ENCODE data around the gene ACVRL1. TPM values are rescaled to one million over a fixed set of nuclear protein-coding genes. Genes with fewer than 3 reads are reported as not detected.

The ACVRL1 gene
- total RNA-seq, 4 donors from 2014 or later: 81.4 to 271 (median 124) TPM

DNA sequence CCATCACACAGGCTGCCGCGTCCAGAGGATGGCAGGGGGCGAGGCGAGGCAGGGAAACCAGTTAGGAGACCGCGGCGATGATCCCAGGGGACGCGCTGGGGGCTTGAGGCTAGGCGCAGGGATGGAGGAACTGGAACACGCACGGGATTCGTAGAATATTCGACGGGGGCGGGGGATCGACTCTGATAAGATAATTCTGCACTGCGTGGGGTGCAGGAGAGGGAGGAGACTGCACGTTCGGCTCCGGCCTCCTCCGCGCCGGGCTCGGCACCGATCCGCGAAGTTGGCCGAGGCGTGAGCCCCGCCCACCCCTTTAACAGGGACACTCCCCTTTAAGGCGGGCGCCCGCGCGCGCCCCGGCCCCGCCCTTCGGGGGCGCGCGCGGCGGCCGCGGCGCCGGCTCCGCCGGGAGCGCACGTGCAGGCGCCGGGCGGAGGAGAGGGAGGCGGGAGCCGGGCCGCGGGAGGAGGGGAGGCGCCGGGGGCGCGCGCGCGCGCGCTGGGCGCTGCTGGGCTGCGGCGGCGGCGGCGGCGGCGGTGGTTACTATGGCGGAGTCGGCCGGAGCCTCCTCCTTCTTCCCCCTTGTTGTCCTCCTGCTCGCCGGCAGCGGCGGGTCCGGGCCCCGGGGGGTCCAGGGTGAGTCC, 44.0 kb downstream of the ACVRL1 start, which contains the start of gene ACVR1B:
Gene ACVR1B (plus strand): TSS at position 501 of the 644 bp plus-strand sequence. CDS start 45 bp downstream, at position 546.
- TF ChIP-seq, protein P1, sequence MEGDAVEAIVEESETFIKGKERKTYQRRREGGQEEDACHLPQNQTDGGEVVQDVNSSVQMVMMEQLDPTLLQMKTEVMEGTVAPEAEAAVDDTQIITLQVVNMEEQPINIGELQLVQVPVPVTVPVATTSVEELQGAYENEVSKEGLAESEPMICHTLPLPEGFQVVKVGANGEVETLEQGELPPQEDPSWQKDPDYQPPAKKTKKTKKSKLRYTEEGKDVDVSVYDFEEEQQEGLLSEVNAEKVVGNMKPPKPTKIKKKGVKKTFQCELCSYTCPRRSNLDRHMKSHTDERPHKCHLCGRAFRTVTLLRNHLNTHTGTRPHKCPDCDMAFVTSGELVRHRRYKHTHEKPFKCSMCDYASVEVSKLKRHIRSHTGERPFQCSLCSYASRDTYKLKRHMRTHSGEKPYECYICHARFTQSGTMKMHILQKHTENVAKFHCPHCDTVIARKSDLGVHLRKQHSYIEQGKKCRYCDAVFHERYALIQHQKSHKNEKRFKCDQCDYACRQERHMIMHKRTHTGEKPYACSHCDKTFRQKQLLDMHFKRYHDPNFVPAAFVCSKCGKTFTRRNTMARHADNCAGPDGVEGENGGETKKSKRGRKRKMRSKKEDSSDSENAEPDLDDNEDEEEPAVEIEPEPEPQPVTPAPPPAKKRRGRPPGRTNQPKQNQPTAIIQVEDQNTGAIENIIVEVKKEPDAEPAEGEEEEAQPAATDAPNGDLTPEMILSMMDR (IDR thresholded peaks at IDR 0.05; ENCODE audit: low read depth): no peak

DNA sequence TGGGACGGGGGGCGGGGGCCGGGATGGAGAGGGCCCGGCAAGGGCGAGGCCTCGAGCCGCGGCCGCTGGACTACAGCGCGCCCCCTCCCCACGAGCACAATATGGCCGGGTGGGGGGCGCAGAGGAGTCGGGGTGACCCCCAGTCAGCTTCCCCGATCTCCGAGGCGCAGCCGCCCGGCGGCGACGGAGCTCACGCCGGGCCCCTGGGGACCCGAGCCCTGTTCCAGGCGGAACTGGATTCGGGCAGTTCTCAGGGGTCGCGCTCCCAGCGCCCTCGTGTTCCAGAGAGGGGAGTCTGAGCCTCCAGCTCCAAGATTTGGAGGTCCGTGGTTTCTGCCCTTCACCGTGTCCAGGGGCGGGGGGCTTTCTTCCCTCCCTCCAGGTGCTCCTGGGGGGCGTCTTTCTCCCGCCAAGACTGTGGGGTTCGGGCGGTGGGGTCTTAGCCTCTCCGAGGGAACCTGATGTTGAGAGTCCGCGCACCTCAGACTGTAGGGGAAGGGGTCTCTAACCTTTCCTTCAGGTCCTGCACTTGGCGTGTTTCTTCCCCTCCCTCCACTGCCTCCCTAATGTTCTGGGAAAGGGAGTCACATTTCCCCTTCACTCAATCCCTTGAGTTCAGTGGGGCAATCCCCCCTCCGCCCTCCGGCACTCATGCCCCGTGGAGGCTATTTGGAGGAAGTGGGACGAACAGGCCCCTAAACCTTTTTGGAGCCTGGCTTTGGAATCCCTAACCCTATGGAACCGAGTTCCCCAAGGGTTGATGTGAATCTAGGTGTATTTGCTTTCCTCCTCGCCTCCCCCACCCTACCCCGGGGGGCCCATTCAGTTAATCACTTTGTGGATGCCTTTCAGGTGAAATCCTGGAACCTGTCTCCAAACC, 44.8 kb downstream of the ACVRL1 start:
- TF ChIP-seq, protein P1 (IDR thresholded peaks at IDR 0.05; ENCODE audit: low read depth): no peak

DNA sequence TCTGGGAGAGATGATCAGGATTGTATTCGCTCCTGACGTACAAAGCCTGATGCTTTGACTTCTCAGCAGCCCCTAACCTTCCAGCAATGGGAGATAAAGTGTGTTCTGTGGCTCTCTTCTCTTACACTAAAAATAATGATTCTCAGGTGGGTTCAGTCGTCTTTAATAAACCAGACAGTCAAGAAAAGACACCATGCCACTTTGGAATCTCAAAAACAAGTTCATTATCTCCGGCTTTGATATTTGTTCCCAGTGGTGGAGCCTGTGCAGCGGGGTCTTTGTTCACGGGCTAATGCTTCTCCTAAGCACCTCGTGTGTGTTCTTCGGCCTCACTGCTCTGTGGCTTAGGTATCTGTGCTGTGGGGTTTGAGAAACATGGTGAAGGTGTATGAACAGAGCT, 45.8 kb downstream of the ACVRL1 start:
- TF ChIP-seq, protein P1 (IDR thresholded peaks at IDR 0.05; ENCODE audit: low read depth): no peak

DNA sequence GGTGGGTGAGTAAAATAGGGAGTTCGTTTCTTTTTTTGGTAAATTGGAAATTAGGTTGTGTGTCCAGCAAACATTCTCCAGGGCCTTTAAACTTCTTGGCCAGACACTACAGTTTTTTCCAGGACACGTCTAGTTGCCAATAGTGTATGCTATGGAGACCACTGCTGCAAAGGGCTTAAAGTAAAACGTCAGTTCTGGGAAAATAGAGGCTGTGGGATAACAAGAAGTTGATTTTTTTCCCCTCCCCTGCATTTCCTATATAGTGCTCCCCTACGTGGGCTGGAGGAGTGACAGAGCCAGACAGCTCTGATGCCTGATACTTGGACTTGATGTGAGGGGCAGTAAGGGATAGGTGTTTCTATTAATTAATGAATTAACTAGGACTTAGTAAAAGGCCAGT, 46.6 kb downstream of the ACVRL1 start:
- TF ChIP-seq, protein P1 (IDR thresholded peaks at IDR 0.05; ENCODE audit: low read depth): no peak

DNA sequence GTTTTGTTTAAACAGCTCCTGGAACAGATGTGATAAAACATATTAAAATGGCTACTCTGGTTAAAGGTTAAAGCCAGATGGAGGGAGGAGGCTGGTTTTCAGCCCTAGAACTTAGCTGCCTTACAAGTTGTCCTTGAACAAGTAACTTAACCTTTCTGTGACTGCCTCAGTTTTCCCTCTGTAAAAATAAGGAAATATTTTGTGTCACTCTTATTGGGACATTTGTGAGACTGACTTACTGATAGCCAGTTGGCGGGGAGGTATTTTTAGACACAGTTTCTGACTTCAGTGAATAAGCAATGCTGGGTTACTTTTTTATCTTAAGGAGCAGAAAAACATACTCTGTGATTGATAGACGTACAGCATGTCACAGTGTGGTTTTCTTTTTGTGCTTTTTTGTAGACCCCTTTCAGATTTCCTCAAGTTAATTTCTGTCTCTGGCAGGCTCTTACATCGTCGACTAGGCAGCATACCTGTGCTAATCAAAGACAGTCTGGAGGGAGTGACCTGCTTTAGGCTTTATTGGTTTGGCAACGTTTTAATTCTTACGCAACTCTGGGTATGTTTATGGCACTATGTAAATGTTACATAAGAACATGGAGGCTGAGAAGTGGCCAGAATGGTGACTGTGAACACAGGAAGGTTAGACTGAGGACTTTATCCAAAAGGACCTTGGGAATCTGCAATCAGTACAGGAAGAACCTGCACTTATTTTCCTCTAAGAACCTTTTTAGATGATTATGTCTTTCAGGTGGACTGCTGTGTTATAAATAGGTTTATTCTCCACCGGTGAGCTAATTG, 47.5 kb downstream of the ACVRL1 start:
- TF ChIP-seq, protein P1 (IDR thresholded peaks at IDR 0.05; ENCODE audit: low read depth): no peak

DNA sequence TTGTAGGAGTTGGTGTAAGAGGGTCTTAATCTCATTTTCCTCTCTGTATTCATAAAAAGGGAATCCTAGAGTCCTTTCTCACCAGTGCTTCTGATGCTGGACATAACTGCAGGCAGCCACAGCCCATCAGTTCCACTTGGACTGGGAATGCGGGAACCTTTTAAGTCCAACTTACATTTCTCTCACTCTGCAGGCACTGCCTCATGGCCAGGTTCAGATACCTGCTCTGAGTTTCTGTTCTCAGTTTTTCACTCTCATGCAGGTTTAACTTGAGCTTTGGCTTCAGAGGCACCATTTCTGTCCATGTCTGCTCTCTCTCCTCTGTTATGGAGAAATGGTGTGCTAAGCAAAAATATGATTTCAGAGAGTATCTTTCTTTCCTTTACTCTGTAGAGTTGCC, 48.4 kb downstream of the ACVRL1 start:
- TF ChIP-seq, protein P1 (IDR thresholded peaks at IDR 0.05; ENCODE audit: low read depth): no peak

Data from subcutaneous adipose tissue (tissue), 4 donors.